GM19324 (cell line): Measurements from ENCODE around the gene IL13RA2.

Experiments
- ATAC-seq: cut with Tn5 transposase; IDR thresholded peaks from one replicate; pipeline ENCODE4 v1.9.1; 2021; ENCODE audit warnings: mild to moderate bottlenecking, moderate library complexity; ENCODE audit not compliant: unreplicated experiment, low FRiP score

Gene IL13RA2

DNA sequence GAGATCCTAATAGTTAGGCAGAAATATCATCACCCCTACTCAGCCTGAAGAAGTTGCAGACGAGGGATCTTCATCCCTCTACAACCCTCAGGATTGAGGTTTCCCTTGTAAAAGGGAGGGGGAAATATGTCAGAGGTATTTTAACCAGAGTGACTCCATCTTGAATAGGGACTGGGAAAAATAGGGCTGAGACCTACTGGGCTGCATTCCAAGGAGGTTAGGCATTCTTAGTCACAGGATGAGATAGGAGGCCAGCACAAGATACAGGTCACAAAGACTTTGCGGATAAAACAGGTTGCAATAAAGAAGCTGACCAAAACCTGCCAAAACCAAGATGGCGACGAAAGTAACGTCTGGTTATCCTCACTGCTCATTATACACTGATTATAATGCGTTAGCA, 17.5 kb downstream of the IL13RA2 start:
- no peak for ATAC-seq

DNA sequence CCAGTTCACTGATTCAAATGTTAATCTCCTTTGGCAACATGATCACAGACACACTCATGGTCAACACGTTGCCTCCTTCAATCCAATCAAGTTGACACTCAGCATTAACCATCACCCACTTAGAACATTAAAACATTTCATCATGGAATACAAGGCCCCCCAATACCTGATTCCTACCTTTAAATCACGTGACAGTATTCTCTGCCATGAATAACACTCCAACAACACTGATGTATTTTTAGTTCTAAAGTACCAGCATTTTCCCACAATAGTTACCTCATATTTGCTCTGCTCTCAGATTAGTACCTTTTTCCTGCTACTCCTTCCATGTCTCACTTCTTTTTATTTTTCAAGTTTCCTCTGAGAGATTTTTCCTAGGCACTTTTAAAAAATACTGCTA, 19.6 kb downstream of the IL13RA2 start:
- ATAC-seq: no peak

DNA sequence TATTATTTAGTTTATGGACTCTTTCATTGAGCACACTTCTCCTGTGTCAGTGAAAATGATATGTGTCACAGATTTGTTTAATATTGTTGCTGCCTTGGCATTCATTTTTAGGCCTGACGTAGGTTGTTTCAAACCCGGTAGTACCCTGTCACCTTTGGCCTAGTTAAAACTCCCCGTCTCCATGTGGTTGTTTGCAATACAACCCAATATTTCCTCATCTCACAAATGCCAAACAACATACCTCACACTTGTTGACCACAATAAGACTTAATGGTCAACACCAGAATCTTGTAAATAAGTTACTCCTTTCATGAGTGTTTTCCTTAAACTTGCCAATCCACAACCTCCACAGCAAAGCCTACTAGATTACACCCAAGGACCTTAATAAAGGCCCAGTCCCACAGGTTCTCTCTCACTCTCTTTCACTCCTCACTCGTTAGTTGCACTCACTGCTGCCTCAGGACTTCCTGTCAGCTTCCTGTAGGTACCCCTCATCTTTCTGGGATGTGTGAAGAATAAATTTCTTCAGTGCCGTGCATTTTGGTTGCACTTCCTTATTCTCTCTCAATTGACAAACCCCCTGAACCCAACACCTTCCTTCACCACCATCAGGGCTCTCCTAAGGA, 31.3 kb downstream of the IL13RA2 start:
- ATAC-seq: no peak

DNA sequence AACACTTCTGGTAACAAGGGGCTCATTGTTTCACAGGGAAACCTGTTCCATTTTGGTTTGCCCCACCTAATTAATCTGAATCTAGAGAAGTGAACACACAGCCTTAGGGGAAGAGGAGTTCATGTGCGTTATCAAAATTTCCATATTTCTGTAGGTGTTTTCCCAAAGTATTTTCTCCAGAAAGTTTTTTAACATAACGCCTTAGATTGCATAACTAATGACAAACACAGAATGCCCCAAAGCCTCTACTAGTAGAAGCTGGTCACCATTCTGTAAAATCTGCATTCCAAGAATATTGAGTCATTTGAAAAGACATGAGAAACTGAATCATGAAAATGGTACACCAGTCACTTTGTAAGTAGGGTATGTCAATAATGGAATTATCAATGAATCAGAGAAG, 41.1 kb downstream of the IL13RA2 start:
- no peak for ATAC-seq

DNA sequence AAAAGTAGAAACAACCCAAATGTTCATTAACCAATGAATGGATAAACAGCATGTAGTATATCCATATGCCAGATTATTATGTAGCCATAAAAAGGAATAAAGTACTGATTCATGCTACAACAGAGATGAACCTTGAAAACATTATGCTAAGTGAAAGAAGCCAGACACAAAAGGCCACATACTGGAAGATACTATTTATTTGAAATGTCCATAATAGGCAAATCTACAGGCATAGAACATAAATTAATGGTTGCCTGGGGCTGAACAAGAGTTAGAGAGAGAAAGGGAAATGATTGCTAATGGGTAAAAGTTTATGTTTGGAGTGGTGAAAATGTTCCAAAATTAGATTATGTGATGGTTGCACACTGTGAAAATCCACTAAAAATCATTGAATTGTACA, 44.4 kb downstream of the IL13RA2 start:
- no peak for ATAC-seq

DNA sequence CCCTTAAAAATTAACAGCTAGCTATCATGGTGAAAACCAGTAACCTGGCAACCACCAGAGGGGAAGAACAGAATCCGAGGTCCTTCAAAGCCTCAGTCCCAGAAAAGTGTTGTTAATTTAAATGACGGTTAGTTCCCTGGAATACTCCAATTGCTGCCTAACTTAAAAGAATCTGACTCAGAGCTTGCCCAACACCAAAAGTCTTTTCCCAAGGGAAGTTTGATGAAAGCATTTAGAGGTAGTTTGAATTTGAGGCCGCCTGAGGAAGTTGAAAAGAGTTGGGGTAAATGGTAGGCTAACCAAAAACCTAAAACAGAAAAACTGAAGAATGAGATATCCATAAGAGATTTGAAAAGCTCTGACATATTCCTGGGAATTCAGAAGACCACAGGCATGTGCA, 46.6 kb downstream of the IL13RA2 start:
- ATAC-seq: no peak

DNA sequence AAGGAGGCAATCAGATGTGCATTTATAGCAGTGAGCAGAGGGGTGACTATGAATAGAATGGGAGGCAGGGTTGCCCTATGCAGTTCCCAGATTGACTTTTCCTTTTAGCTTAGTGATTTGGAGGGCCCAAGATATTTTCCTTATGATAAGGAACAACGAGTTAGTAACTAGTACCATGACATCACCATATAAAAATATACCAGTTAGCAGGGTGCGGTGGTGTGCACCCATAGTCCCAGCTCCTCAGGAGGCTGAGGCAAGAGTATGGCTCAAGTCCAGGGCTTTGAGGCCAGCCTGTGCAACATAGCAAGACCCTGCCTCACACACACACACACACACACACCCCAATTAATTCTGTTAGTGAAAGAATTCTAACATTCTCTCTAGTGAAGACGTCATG, 53.0 kb downstream of the IL13RA2 start:
- no peak for ATAC-seq

DNA sequence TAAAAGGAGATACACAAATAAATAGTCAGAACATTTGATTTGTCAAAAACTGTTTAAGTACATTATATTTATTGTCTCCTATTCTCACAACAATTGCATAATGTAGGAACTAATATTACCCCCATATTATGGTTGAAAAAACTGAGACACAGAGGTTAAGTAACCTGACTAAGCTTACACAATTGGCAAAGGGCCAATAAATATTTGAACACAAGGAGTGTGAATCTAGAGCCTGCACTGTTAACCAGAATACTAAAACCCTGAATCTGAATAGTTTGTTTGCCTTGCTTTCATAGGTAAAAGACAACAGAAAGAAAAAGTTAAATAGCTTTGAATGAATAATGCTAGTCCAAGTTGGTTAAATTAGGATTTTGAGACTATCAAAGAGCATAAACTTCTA, 55.2 kb downstream of the IL13RA2 start:
- ATAC-seq: no peak

DNA sequence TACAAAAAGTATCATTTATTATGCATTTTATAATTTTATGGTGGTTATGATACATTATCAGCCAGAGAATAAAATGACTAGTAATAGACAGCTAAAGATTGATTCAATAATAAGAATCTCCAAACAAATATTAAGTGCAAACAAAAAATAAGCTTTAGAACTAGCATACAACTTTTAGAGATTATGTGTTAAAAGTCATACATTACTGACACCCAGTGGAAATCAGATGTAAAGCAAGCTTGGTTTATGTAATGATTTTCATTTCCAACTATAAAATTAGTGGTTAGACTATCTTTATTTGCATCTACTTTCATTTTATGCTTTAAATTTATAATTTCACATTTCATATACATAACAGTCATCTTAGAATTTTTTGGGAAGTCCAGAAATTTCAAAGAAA, 57.7 kb downstream of the IL13RA2 start:
- ATAC-seq: no peak
